Endothelial cell of umbilical vein (primary cell): ENCODE results near the gene AKR7A2. TPM values are rescaled to one million over a fixed set of nuclear protein-coding genes. Genes with fewer than 3 reads are reported as not detected.

ENCODE experiments used
- BruUV-seq: library from RNA; stranded (reverse); fragments of 400-500 nt; replicated peaks from 2 replicates; lab custom pipeline; 2021; lab: Mats Ljungman, UMichigan
- CTCF ChIA-PET: fragments of 300-600, 350-600 bp; sonication (Branson Sonifier 250); formaldehyde crosslinking; loops from one replicate; lab custom pipeline; 2021; ENCODE audit warnings: antibody characterized with exemption, inconsistent platforms; lab: Charles Lee
- POLR2A ChIA-PET: fragments of 300-600, 350-600 bp; sonication (Branson Sonifier 250); formaldehyde crosslinking; loops from one replicate; lab custom pipeline; 2021; ENCODE audit warnings: antibody characterized with exemption, inconsistent platforms; lab: Charles Lee
- DNase-seq: peaks from one replicate; pipeline ENCODE4 v3.0.0-alpha.2; 2011; ENCODE audit warnings: low read depth, low spot score
- FAIRE-seq: peaks from 2 replicates; lab custom pipeline; 2011; peaks lifted over from hg19 to GRCh38; lab: Jason Lieb, UNC
- H2AFZ ChIP-seq: 2 replicates; pipeline ENCODE4 v1.6.0; 2012; ENCODE audit warnings: low read depth, low read length, control low read depth, inconsistent platforms
- H3K27ac ChIP-seq: 2 replicates; pipeline ENCODE4 v1.5.1; 2011; ENCODE audit warnings: low read depth, mild to moderate bottlenecking, control low read depth, low read length, moderate library complexity; ENCODE audit not compliant: insufficient read depth
- H3K27me3 ChIP-seq, 2 experiments: 2 replicates each; pipeline versions ENCODE4 v1.6.0 to v1.6.1; 2011; ENCODE audit warnings: low read length in 2 of 2, mixed read lengths in 1 of 2; ENCODE audit not compliant: control insufficient read depth in 2 of 2, insufficient read depth in 2 of 2
- H3K36me3 ChIP-seq, 2 experiments: 2 replicates in 1 of 2; 3 replicates in 1 of 2; pipeline ENCODE4 v1.5.1; 2011; ENCODE audit warnings: low read length in 2 of 2, mild to moderate bottlenecking in 1 of 2, moderate library complexity in 1 of 2; ENCODE audit not compliant: control insufficient read depth in 2 of 2, insufficient read depth in 2 of 2; ENCODE audit errors: extremely low read depth in 1 of 2
- H3K4me1 ChIP-seq: 3 replicates; pipeline ENCODE4 v1.5.1; 2011; ENCODE audit warnings: mild to moderate bottlenecking, low read length; ENCODE audit not compliant: control insufficient read depth, insufficient read depth; ENCODE audit errors: extremely low read depth
- H3K4me2 ChIP-seq: 2 replicates; pipeline ENCODE4 v1.6.1; 2011; ENCODE audit warnings: low read length, control low read depth, mixed read lengths; ENCODE audit not compliant: insufficient read depth
- H3K4me3 ChIP-seq, 3 experiments: fragments of 200-600 bp in 1 of 3; sonication (generic), shearing (Covaris generic) in 1 of 3; replicated peaks in 1 of 3; 2 replicates each; pipeline ENCODE4 v1.5.1; 2011 to 2016; ENCODE audit warnings: control low read depth in 3 of 3, low read length in 3 of 3, mild to moderate bottlenecking in 2 of 3, inconsistent platforms in 1 of 3, low read depth in 1 of 3, moderate library complexity in 1 of 3; ENCODE audit not compliant: insufficient read depth in 1 of 3
- H3K79me2 ChIP-seq: 2 replicates; pipeline ENCODE4 v1.6.0; 2012; ENCODE audit warnings: low read length, inconsistent platforms; ENCODE audit not compliant: control insufficient read depth, insufficient read depth
- H3K9ac ChIP-seq: replicated peaks from 2 replicates; pipeline ENCODE3; 2011; ENCODE audit warnings: low read length, control low read depth; ENCODE audit not compliant: insufficient read depth; ENCODE audit errors: extremely low read depth
- H3K9me1 ChIP-seq: replicated peaks from 3 replicates; pipeline ENCODE4 v1.6.0; 2011; ENCODE audit warnings: mild to moderate bottlenecking, low read length; ENCODE audit not compliant: control insufficient read depth, insufficient read depth; ENCODE audit errors: extremely low read depth
- H3K9me3 ChIP-seq: replicated peaks from 2 replicates; pipeline ENCODE4 v1.5.1; 2012; ENCODE audit warnings: low read length, inconsistent platforms; ENCODE audit not compliant: control insufficient read depth, insufficient read depth
- H4K20me1 ChIP-seq: replicated peaks from 2 replicates; pipeline ENCODE3; 2011; ENCODE audit warnings: mild to moderate bottlenecking, low read length; ENCODE audit not compliant: control insufficient read depth, insufficient read depth; ENCODE audit errors: extremely low read depth
- EZH2 ChIP-seq: IDR thresholded peaks from 2 replicates; pipeline ENCODE4 v1.6.1; 2012; ENCODE audit warnings: borderline replicate concordance, low read depth, mild to moderate bottlenecking, moderate library complexity, low read length, inconsistent platforms; ENCODE audit not compliant: severe bottlenecking
- FOS ChIP-seq: IDR thresholded peaks from 2 replicates; pipeline ENCODE4 v1.6.1; 2011; ENCODE audit warnings: mild to moderate bottlenecking, low read length, moderate library complexity, borderline replicate concordance; ENCODE audit not compliant: insufficient read depth
- GATA2 ChIP-seq: IDR thresholded peaks from 2 replicates; pipeline ENCODE4 v1.7.0; 2011; ENCODE audit warnings: low read depth, mild to moderate bottlenecking, moderate library complexity, mixed read lengths, low read length; ENCODE audit not compliant: insufficient read length, insufficient read depth
- JUN ChIP-seq: IDR thresholded peaks from 2 replicates; pipeline ENCODE4 v1.6.1; 2011; ENCODE audit warnings: borderline replicate concordance, low read depth; ENCODE audit not compliant: insufficient read length, insufficient read depth
- MYC ChIP-seq: IDR thresholded peaks from one replicate; pipeline ENCODE4 v1.6.1; 2011; ENCODE audit warnings: mild to moderate bottlenecking, low read depth, low read length
- POLR2A ChIP-seq: IDR thresholded peaks from 2 replicates; pipeline ENCODE4 v1.6.1; 2012; ENCODE audit warnings: low read depth, mild to moderate bottlenecking, control low read depth, low read length
- POLR2AphosphoS5 ChIP-seq: IDR thresholded peaks from 2 replicates; pipeline ENCODE4 v1.6.1; 2012; ENCODE audit warnings: low read depth, mild to moderate bottlenecking, control low read depth, low read length, moderate library complexity; ENCODE audit not compliant: insufficient read depth
- dilution Hi-C: fragments of 300-500 bp; cut with MboI; formaldehyde crosslinking; loops from one replicate; pipeline ENCODE4 v1.15.0; 2019; ENCODE audit warnings: low sequenced_read_pairs; ENCODE audit not compliant: extremely low pct_ligation_motif_present
- intact Hi-C: fragments of 100-400 bp; cut with micrococcal nuclease; formaldehyde crosslinking; loops from one replicate; pipeline ENCODE4 v1.10.0; 2022
- polyA plus RNA-seq, 4 experiments: library from polyadenylated mRNA; depleted of rRNA in 3 of 4; stranded (reverse) in 3 of 4; unstranded in 1 of 4; fragments of >200 nt; gene quantifications; 2 replicates each; pipeline versions ENCODE4 v1.2.1 to v1.2.3, GENCODE V29; 2011 to 2012; ENCODE audit warnings: missing spikeins in 1 of 4
- total RNA-seq: library from RNA; stranded (reverse); gene quantifications from 2 replicates; pipeline ENCODE4 v1.2.3, GENCODE V29; 2021
- TF ChIP-seq, protein P1 (sequence below): IDR thresholded peaks from 2 replicates; pipeline ENCODE4 v1.6.1; 2011; ENCODE audit not compliant: insufficient read depth, insufficient read length
- TF ChIP-seq, protein P2 (sequence below), 2 donors: IDR thresholded peaks; 1 replicate in 1 of 2; 2 replicates in 1 of 2; pipeline ENCODE4 v1.5.1; 2011; ENCODE audit warnings: low read length in 2 of 2, mild to moderate bottlenecking in 2 of 2, moderate library complexity in 2 of 2, control low read depth in 1 of 2, inconsistent platforms in 1 of 2, low read depth in 1 of 2; ENCODE audit not compliant: insufficient read depth in 1 of 2; ENCODE audit errors: extremely low read depth in 1 of 2

AKR7A2 gene
- total and polyA plus RNA-seq, 2 donors (not counting 3 experiments of a cell fraction or from before 2014, with no cell fraction given) = 48.0 to 70.7 TPM

DNA sequence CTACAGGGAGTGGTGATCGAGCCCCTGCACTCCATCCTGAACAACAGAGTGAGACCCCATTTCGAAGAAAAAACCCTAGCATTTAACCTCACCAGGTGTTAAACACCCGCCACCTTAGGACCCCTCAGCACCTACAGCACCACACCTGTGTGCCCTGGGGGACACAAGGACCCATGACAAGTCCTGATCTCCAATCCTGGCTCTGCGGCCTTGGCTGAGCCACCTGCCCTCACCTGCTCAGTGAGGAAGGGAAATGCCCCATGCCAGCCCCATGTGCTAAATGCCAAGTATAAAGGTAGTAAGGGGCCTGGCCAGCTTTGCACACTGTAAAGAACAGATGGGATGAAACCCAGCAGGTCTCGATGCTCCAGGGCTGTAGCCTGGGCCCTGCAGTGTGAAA, 49.2 kb downstream of the AKR7A2 start:
- Histone ChIP-seq H3K4me1 (no peaks in the 10 kb centered on the region), H3K27ac (no peak overlapping the region), H2AFZ (no peak overlapping the region), H3K36me3 (peaks cover 7 to 24% of the 10 kb centered on the region in 2 experiments), H4K20me1 (no peaks in the 10 kb centered on the region), H3K79me2 (no peaks in the 10 kb centered on the region), H3K9ac (no peak overlapping the region), H3K4me2 (no peak overlapping the region), H3K9me3 (no peaks in the 10 kb centered on the region), H3K9me1 (no peaks in the 10 kb centered on the region), H3K27me3 (no peaks in the 10 kb centered on the region), H3K4me3 (no peak overlapping the region)
- no TSS peak for BruUV-seq
- intact Hi-C loops = no loop called here
- dilution Hi-C loops = no loop called here
- TF ChIP-seq JUN (no peak), POLR2A (no peak), GATA2 (no peak), POLR2AphosphoS5 (no peak), FOS (no peak), MYC (no peak), EZH2 (no peak)
- TF ChIP-seq, protein P1, sequence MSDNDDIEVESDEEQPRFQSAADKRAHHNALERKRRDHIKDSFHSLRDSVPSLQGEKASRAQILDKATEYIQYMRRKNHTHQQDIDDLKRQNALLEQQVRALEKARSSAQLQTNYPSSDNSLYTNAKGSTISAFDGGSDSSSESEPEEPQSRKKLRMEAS = no peak
- TF ChIP-seq, protein P2, sequence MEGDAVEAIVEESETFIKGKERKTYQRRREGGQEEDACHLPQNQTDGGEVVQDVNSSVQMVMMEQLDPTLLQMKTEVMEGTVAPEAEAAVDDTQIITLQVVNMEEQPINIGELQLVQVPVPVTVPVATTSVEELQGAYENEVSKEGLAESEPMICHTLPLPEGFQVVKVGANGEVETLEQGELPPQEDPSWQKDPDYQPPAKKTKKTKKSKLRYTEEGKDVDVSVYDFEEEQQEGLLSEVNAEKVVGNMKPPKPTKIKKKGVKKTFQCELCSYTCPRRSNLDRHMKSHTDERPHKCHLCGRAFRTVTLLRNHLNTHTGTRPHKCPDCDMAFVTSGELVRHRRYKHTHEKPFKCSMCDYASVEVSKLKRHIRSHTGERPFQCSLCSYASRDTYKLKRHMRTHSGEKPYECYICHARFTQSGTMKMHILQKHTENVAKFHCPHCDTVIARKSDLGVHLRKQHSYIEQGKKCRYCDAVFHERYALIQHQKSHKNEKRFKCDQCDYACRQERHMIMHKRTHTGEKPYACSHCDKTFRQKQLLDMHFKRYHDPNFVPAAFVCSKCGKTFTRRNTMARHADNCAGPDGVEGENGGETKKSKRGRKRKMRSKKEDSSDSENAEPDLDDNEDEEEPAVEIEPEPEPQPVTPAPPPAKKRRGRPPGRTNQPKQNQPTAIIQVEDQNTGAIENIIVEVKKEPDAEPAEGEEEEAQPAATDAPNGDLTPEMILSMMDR (IDR thresholded peaks at IDR 0.05; ENCODE audit: extremely low read depth in 1 of 2, insufficient read depth in 1 of 2, low read depth in 1 of 2, low read length in 2 of 2) = no peak
- no peak for DNase-seq
- POLR2A ChIA-PET = no interaction called here
- CTCF ChIA-PET = interaction anchor here (1.5 to 2.3 kb wide), 3 partner anchors 22 to 388 kb away, joined by 6 to 8 read pairs (median 6); no protein-coding TSS in a partner anchor
- FAIRE-seq = no peak
